Osteocyte (in vitro differentiated cells): ENCODE measurements around the gene SMAGP. TPM values are rescaled to one million over a fixed set of nuclear protein-coding genes. Genes with fewer than 3 reads are reported as not detected.

ENCODE experiments used
- DNase-seq: peaks from one replicate; pipeline ENCODE4 v3.0.0; 2021; ENCODE audit warnings: mixed read lengths; ENCODE audit not compliant: unreplicated experiment; ENCODE audit errors: extremely low spot score
- H3K27ac Mint-ChIP-seq: one replicate; pipeline ENCODE4 v1.8.0; 2021; ENCODE audit warnings: mild to moderate bottlenecking, mixed read lengths; ENCODE audit not compliant: unreplicated experiment
- H3K27me3 Mint-ChIP-seq: one replicate; pipeline ENCODE4 v1.8.0; 2021; ENCODE audit warnings: mixed read lengths; ENCODE audit not compliant: unreplicated experiment
- H3K36me3 Mint-ChIP-seq: one replicate; pipeline ENCODE4 v1.8.0; 2021; ENCODE audit warnings: mixed read lengths; ENCODE audit not compliant: unreplicated experiment
- H3K4me1 Mint-ChIP-seq: one replicate; pipeline ENCODE4 v1.8.0; 2021; ENCODE audit warnings: mixed read lengths; ENCODE audit not compliant: unreplicated experiment
- H3K4me3 Mint-ChIP-seq: one replicate; pipeline ENCODE4 v1.8.0; 2021; ENCODE audit warnings: mild to moderate bottlenecking, moderate library complexity, mixed read lengths; ENCODE audit not compliant: unreplicated experiment
- H3K9me3 Mint-ChIP-seq: one replicate; pipeline ENCODE4 v1.8.0; 2021; ENCODE audit warnings: mixed read lengths; ENCODE audit not compliant: unreplicated experiment
- total RNA-seq: library from RNA; stranded (reverse); gene quantifications from 2 replicates; pipeline ENCODE4 v1.2.1, GENCODE V29; 2021
- TF ChIP-seq, protein P1 (sequence below): fragments of 200-600 bp; sonication (generic); IDR thresholded peaks from 2 replicates; pipeline ENCODE4 v1.5.0; 2021; ENCODE audit warnings: antibody characterized with exemption, mild to moderate bottlenecking, moderate library complexity

SMAGP gene
- total RNA-seq, 1 donor from 2014 or later = 4.3 TPM

DNA sequence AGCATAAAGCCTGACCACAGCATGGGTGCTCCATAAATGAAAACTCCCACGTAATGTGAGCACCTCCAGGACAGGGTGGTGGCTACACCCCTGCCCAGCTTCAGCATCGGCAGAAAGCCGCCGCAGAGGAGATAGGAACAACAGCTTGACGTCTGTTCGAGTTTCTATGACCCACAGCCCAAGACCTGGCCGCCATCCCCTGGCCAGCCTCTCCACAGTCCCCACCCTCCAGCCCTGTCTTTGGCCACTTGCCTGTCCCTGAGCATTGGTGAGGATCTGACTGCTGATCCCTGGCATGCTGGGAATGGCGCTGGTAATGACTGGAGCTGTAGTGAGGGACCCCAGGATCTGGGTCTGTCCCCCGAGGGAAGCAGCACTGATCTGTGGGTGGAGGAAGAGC lies 73.7 kb downstream of the SMAGP start:
- H3K9me3 Mint-ChIP-seq = no peaks in the 10 kb centered on the region
- TF ChIP-seq, protein P1, sequence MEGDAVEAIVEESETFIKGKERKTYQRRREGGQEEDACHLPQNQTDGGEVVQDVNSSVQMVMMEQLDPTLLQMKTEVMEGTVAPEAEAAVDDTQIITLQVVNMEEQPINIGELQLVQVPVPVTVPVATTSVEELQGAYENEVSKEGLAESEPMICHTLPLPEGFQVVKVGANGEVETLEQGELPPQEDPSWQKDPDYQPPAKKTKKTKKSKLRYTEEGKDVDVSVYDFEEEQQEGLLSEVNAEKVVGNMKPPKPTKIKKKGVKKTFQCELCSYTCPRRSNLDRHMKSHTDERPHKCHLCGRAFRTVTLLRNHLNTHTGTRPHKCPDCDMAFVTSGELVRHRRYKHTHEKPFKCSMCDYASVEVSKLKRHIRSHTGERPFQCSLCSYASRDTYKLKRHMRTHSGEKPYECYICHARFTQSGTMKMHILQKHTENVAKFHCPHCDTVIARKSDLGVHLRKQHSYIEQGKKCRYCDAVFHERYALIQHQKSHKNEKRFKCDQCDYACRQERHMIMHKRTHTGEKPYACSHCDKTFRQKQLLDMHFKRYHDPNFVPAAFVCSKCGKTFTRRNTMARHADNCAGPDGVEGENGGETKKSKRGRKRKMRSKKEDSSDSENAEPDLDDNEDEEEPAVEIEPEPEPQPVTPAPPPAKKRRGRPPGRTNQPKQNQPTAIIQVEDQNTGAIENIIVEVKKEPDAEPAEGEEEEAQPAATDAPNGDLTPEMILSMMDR = no peak
- H3K4me3 Mint-ChIP-seq = no peak overlapping the region
- H3K36me3 Mint-ChIP-seq = peaks cover 3% of the 10 kb centered on the region
- DNase-seq = no peak
- no peak overlapping the region for H3K27ac Mint-ChIP-seq
- no peaks in the 10 kb centered on the region for H3K4me1 Mint-ChIP-seq
- no peaks in the 10 kb centered on the region for H3K27me3 Mint-ChIP-seq

DNA sequence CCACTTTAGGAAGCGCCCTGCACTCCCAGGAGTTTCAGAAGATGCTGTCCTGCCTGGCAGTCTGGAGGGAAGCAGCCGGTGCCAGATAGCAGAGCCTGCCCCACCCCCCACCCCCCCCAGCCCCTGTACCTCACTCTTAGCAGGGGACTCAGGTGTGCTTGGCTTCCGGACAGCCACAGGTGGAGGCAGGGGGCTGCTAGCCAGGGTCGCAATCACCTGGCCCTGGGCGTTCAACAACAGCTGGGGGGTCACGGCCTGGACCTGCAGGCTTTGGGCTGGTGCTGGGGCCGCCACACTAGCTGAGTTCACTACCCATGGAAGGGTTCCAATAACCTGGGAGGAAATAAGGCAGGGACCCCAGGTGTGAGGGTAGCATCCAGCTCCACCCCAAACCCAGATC lies 74.4 kb downstream of the SMAGP start:
- Mint-ChIP-seq H3K4me3 (no peak overlapping the region), H3K4me1 (no peaks in the 10 kb centered on the region), H3K9me3 (no peaks in the 10 kb centered on the region), H3K36me3 (peaks cover 4% of the 10 kb centered on the region), H3K27me3 (no peaks in the 10 kb centered on the region), H3K27ac (no peak overlapping the region)
- DNase-seq = no peak
- TF ChIP-seq, protein P1 = no peak

Other genes with a start within 250 kb of the SMAGP start
- 42.6 and 51.8 TPM in 2 replicates for gene SLC11A2, start 244.0 kb downstream of the SMAGP start, total RNA-seq
- gene LETMD1, start 222.1 kb downstream of the SMAGP start, total RNA-seq = 44.9 and 45.6 TPM in 2 replicates
- gene CSRNP2, start 186.8 kb downstream of the SMAGP start, total RNA-seq = 45.1 and 49.0 TPM in 2 replicates
- 20.6 and 21.1 TPM in 2 replicates for gene TFCP2, start 97.3 kb downstream of the SMAGP start, total RNA-seq
- 19.2 and 20.6 TPM in 2 replicates for gene POU6F1, start 52.4 kb downstream of the SMAGP start, total RNA-seq
- gene DAZAP2, start 31.6 kb downstream of the SMAGP start, total RNA-seq = 120 and 130 TPM in 2 replicates
- gene BIN2, start 53.8 kb upstream of the SMAGP start, total RNA-seq = not detected in 2 replicates
- not detected in 2 replicates for gene CELA1, start 76.3 kb upstream of the SMAGP start, total RNA-seq
- gene GALNT6, start 121.0 kb upstream of the SMAGP start, total RNA-seq = 0.71 and 0.94 TPM in 2 replicates
- 3.6 and 4.2 TPM in 2 replicates for gene SLC4A8, start 154.4 kb upstream of the SMAGP start, total RNA-seq